ENCODE results near the gene BFSP1.

DNA sequence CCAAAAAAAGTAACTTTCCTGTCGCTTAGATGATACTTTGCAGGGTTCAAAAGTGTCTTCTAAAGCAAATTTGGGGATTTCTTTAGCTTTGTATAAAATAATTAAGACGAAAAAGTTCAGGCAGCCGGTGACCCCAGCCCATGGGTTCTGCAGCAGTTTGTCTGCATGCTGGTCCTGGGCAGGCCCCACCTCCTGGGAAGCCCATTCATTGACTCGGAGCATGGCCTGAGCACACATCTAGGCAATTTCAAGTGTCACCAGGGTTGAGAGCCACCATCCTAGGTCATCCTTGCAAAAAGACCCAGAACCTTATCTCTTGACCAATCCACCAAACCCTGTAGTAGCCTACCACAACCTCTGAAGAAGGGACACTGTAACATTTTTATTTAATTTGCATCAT, 20.6 kb downstream of the BFSP1 start:
- no peak for TF ChIP-seq CTCF (IDR thresholded peaks at IDR 0.05; ENCODE audit: poor library complexity)
- no peak for TF ChIP-seq EZH2 (IDR thresholded peaks at IDR 0.05; ENCODE audit: borderline replicate concordance)

Measured in hepatocyte (in vitro differentiated cells).